Upper lobe of left lung (tissue), 4 donors: Measurements from ENCODE around the gene ZBTB16.

Experiments
- EP300 ChIP-seq, 4 donors: sonication (generic); formaldehyde crosslinking; IDR thresholded peaks; one replicate each; pipeline ENCODE4 v1.5.1; 2017; ENCODE audit warnings: antibody characterized with exemption in 4 of 4, control low read depth in 2 of 4
- POLR2A ChIP-seq, 4 donors: fragments of 450-650 bp; IDR thresholded peaks; one replicate each; pipeline ENCODE4 v1.5.1; 2016 to 2017; ENCODE audit warnings: antibody characterized with exemption in 4 of 4, mild to moderate bottlenecking in 2 of 4
- POLR2AphosphoS5 ChIP-seq, 2 donors: sonication (generic); formaldehyde crosslinking; IDR thresholded peaks; one replicate each; pipeline ENCODE4 v1.5.1; 2017; ENCODE audit warnings: antibody characterized with exemption in 2 of 2
- TF ChIP-seq, protein P1 (sequence below), 6 experiments: fragments of 450-650 bp in 4 of 6; fragments of 200-600 bp in 2 of 6; sonication (generic) in 2 of 6; IDR thresholded peaks; one replicate each; pipeline ENCODE4 v1.5.1; 2016 to 2019; ENCODE audit warnings: antibody characterized with exemption in 6 of 6

DNA sequence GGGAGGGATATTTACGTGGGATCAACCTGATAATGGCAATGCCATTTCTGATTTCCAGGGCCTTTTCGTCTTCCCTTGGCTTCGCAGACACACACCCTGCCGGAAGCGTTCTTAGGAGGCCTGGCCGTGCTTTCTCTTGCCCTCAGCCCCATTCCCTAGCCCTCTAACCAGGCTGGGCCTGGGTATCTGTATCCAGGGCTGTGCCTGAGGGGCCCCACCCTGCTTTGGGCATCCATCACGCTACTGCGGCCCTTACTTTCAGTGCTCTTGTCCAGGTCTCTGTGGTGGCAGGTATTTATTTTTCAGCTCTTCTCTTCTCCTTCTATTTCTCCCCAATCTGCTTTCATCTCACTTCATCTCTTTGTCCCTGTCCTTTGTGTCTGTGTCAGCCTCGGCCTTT lies 105.0 kb downstream of the ZBTB16 start:
- TF ChIP-seq, protein P1, sequence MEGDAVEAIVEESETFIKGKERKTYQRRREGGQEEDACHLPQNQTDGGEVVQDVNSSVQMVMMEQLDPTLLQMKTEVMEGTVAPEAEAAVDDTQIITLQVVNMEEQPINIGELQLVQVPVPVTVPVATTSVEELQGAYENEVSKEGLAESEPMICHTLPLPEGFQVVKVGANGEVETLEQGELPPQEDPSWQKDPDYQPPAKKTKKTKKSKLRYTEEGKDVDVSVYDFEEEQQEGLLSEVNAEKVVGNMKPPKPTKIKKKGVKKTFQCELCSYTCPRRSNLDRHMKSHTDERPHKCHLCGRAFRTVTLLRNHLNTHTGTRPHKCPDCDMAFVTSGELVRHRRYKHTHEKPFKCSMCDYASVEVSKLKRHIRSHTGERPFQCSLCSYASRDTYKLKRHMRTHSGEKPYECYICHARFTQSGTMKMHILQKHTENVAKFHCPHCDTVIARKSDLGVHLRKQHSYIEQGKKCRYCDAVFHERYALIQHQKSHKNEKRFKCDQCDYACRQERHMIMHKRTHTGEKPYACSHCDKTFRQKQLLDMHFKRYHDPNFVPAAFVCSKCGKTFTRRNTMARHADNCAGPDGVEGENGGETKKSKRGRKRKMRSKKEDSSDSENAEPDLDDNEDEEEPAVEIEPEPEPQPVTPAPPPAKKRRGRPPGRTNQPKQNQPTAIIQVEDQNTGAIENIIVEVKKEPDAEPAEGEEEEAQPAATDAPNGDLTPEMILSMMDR (IDR thresholded peaks at IDR 0.05): no peak
- no peak for TF ChIP-seq EP300 (IDR thresholded peaks at IDR 0.05)
- TF ChIP-seq POLR2AphosphoS5 (IDR thresholded peaks at IDR 0.05): no peak
- no peak for TF ChIP-seq POLR2A (IDR thresholded peaks at IDR 0.05)
